ENCODE data around the gene SGTA.

Gene SGTA

DNA sequence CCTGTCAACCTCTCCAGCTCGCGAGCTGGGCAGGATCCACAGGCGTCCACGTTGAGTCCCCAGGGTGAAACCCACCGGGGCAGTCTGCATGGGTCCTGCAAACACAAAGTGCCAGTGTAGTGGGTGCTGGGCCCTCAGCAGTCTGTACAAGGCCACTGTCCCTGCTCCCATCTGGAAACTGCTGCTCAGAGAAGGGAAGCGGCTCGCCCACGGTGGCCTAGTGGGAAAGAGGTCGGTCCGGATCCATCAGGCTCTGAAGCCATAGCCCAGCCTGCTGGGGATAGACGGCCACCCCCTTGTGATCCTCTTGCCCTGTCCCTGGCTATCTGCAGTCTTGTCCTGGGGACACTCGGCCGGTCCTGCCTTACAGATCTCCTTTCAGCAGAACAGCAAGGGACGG is 59.3 kb downstream of the SGTA start:
- H3K27ac ChIP-seq (ENCODE audit: extremely low read depth, low read depth, low read length), result no peak overlapping the region
- no peaks in the 10 kb centered on the region for H3K4me1 ChIP-seq (ENCODE audit: control insufficient read depth, insufficient read depth, low read length)
- H3K36me3 ChIP-seq (ENCODE audit: control insufficient read depth in 2 of 2, insufficient read depth in 1 of 2, low read length in 2 of 2), result no peaks in the 10 kb centered on the region
- ChIA-PET CTCF (interaction anchor here (0.6 to 1.2 kb wide), 2 partner anchors 75 to 165 kb away, joined by 3 to 6 read pairs; no protein-coding TSS in a partner anchor), POLR2A (no interaction called here)
- TF ChIP-seq ZNF830 (tag by site-specific recombination; IDR thresholded peaks at IDR 0.05; ENCODE audit: low read depth) (no peak), ZFP69B (tag by site-specific recombination; IDR thresholded peaks at IDR 0.05) (no peak), ZNF600 (tag by site-specific recombination; IDR thresholded peaks at IDR 0.05) (peak; percentile 76)
- H3K9me3 ChIP-seq (ENCODE audit: control insufficient read depth, insufficient read depth, low read depth, low read length), result no peaks in the 10 kb centered on the region
- no peak overlapping the region for H3K4me3 ChIP-seq (ENCODE audit: low read depth, low read length)

DNA sequence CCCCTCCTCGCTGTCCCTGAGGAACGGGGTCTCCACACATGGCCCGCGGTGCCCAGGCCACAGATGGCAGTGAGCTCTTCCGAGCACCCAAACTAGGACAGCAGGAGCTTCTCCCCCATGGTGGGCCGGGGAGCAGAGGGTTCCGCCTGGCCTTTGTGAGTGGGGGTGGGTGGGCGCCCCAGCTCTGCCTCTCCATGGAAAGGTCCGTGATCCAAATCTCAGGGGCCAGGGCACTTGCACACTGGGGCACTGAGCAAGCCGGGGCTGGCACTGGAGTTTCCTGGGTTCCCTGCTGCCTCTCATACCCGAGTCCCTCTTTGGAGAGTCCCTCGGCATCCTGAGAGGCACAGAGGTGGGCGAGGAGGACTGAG is 59.7 kb downstream of the SGTA start:
- Histone ChIP-seq H3K4me3 (ENCODE audit: low read depth, low read length) (no peak overlapping the region), H3K4me1 (ENCODE audit: control insufficient read depth, insufficient read depth, low read length) (no peaks in the 10 kb centered on the region), H3K27ac (ENCODE audit: extremely low read depth, low read depth, low read length) (no peak overlapping the region), H3K9me3 (ENCODE audit: control insufficient read depth, insufficient read depth, low read depth, low read length) (no peaks in the 10 kb centered on the region), H3K36me3 (ENCODE audit: control insufficient read depth in 2 of 2, insufficient read depth in 1 of 2, low read length in 2 of 2) (no peaks in the 10 kb centered on the region)
- ChIA-PET CTCF (interaction anchor here (0.6 to 1.2 kb wide), 2 partner anchors 75 to 165 kb away, joined by 3 to 6 read pairs; no protein-coding TSS in a partner anchor), POLR2A (no interaction called here)
- no peak for TF ChIP-seq ZNF266 (tag by site-specific recombination; IDR thresholded peaks at IDR 0.05; ENCODE audit: low read depth)
- TF ChIP-seq ZFHX2 (tag by site-specific recombination; conservative IDR thresholded peaks at IDR 0.05), result 0 out of 2 replicates have a peak, but pooled peaks have one; percentile 4
- TF ChIP-seq ZNF677 (tag by site-specific recombination; IDR thresholded peaks at IDR 0.05), result no peak
- TF ChIP-seq HOXC10 (CRISPR knock-in tag; IDR thresholded peaks at IDR 0.05), result no peak

DNA sequence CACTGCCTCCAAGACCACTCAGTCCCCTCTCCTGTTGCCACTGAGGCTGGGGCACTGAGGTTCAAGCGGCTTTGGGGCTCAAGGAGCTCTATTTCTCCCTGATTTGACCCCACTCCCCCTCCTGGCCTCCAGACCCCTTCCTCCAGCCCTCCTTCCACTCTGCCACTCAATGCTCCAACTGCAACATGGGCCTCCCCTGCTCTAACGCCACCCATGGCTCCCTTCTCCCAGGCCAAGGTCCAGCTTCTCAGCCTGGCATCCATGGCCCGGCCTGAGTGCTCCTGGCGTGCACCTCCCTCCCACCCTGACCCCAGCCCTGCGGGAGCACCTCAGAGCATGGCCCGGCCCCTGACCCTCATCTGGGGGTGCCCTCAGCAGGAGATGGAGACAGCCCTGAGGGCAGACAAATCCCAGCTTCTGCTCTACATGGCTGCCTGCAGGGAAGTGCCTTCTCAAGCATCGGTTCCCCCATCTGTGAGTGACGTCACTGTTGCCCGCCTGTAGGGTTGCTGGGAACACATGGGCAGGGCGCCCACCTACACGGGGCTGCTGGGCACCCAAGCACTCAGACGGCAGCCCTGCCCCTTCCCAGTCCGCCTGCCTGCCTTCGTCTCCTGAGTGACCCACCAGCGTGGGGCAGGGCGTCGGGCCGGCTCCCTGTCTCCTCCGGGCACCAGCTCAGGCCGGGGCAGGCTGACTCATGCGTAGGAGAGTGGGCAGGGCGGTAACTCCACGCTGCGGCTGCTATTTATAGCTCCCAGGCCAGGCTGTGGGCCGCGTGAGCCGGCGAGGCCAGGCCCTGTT is 60.3 kb downstream of the SGTA start:
- H3K36me3 ChIP-seq (ENCODE audit: control insufficient read depth in 2 of 2, insufficient read depth in 1 of 2, low read length in 2 of 2), result peaks cover 0 to 5% of the 10 kb centered on the region in 2 experiments; a peak in 1 of 3 replicates
- no peak overlapping the region for H3K4me3 ChIP-seq (ENCODE audit: low read depth, low read length)
- no peak overlapping the region for H3K27ac ChIP-seq (ENCODE audit: extremely low read depth, low read depth, low read length)
- POLR2A ChIA-PET, result interaction anchor here (1.1 kb wide), 1 partner anchor 21 kb away, joined by 3 read pairs; no protein-coding TSS in a partner anchor
- H3K9me3 ChIP-seq (ENCODE audit: control insufficient read depth, insufficient read depth, low read depth, low read length), result no peaks in the 10 kb centered on the region
- CTCF ChIA-PET, result interaction anchor here (1.2 kb wide), 1 partner anchor 74 kb away, joined by 6 read pairs; no protein-coding TSS in a partner anchor
- H3K4me1 ChIP-seq (ENCODE audit: control insufficient read depth, insufficient read depth, low read length), result no peaks in the 10 kb centered on the region
- TF ChIP-seq SP2 (tag by site-specific recombination; IDR thresholded peaks at IDR 0.05) (0 out of 2 replicates have a peak, but pooled peaks have one; percentile 20), OSR2 (tag by site-specific recombination; IDR thresholded peaks at IDR 0.05) (no peak), ZFP41 (tag by site-specific recombination; IDR thresholded peaks at IDR 0.05; ENCODE audit: borderline replicate concordance) (no peak), TCF7L2 (IDR thresholded peaks at IDR 0.05; ENCODE audit: borderline replicate concordance, low read depth, low read length) (no peak), ZIC2 (tag by site-specific recombination; IDR thresholded peaks at IDR 0.05) (peak; percentile 75), FEZF1 (tag by site-specific recombination; IDR thresholded peaks at IDR 0.05) (no peak), KLF9 (tag by site-specific recombination; IDR thresholded peaks at IDR 0.05; ENCODE audit: low read depth) (no peak), ZNF560 (tag by site-specific recombination; IDR thresholded peaks at IDR 0.05; ENCODE audit: borderline replicate concordance) (no peak), REPIN1 (tag by site-specific recombination; IDR thresholded peaks at IDR 0.05; ENCODE audit: low read depth) (no peak), ZNF473 (tag by site-specific recombination; IDR thresholded peaks at IDR 0.05) (no peak), ZNF555 (tag by site-specific recombination; conservative IDR thresholded peaks at IDR 0.05) (no peak), ZNF529 (tag by site-specific recombination; IDR thresholded peaks at IDR 0.05; ENCODE audit: insufficient replicate concordance) (no peak), ZNF155 (tag by site-specific recombination; IDR thresholded peaks at IDR 0.05) (no peak), GLIS1 (tag by site-specific recombination; IDR thresholded peaks at IDR 0.05) (0 out of 2 replicates have a peak, but pooled peaks have one; percentile 6)
- TF ChIP-seq, protein P1, sequence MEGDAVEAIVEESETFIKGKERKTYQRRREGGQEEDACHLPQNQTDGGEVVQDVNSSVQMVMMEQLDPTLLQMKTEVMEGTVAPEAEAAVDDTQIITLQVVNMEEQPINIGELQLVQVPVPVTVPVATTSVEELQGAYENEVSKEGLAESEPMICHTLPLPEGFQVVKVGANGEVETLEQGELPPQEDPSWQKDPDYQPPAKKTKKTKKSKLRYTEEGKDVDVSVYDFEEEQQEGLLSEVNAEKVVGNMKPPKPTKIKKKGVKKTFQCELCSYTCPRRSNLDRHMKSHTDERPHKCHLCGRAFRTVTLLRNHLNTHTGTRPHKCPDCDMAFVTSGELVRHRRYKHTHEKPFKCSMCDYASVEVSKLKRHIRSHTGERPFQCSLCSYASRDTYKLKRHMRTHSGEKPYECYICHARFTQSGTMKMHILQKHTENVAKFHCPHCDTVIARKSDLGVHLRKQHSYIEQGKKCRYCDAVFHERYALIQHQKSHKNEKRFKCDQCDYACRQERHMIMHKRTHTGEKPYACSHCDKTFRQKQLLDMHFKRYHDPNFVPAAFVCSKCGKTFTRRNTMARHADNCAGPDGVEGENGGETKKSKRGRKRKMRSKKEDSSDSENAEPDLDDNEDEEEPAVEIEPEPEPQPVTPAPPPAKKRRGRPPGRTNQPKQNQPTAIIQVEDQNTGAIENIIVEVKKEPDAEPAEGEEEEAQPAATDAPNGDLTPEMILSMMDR (tag by site-specific recombination; IDR thresholded peaks at IDR 0.05), result no peak
- TF ChIP-seq, protein P2, sequence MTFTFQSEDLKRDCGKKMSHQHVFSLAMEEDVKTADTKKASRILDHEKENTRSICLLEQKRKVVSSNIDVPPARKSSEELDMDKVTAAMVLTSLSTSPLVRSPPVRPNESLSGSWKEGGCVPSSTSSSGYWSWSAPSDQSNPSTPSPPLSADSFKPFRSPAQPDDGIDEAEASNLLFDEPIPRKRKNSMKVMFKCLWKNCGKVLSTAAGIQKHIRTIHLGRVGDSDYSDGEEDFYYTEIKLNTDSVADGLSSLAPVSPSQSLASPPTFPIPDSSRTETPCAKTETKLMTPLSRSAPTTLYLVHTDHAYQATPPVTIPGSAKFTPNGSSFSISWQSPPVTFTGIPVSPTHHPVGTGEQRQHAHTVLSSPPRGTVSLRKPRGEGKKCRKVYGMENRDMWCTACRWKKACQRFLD (tag by site-specific recombination; IDR thresholded peaks at IDR 0.05), result no peak
- TF ChIP-seq, protein P3, sequence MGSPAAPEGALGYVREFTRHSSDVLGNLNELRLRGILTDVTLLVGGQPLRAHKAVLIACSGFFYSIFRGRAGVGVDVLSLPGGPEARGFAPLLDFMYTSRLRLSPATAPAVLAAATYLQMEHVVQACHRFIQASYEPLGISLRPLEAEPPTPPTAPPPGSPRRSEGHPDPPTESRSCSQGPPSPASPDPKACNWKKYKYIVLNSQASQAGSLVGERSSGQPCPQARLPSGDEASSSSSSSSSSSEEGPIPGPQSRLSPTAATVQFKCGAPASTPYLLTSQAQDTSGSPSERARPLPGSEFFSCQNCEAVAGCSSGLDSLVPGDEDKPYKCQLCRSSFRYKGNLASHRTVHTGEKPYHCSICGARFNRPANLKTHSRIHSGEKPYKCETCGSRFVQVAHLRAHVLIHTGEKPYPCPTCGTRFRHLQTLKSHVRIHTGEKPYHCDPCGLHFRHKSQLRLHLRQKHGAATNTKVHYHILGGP (tag by site-specific recombination; IDR thresholded peaks at IDR 0.05), result no peak
- TF ChIP-seq, protein P4, sequence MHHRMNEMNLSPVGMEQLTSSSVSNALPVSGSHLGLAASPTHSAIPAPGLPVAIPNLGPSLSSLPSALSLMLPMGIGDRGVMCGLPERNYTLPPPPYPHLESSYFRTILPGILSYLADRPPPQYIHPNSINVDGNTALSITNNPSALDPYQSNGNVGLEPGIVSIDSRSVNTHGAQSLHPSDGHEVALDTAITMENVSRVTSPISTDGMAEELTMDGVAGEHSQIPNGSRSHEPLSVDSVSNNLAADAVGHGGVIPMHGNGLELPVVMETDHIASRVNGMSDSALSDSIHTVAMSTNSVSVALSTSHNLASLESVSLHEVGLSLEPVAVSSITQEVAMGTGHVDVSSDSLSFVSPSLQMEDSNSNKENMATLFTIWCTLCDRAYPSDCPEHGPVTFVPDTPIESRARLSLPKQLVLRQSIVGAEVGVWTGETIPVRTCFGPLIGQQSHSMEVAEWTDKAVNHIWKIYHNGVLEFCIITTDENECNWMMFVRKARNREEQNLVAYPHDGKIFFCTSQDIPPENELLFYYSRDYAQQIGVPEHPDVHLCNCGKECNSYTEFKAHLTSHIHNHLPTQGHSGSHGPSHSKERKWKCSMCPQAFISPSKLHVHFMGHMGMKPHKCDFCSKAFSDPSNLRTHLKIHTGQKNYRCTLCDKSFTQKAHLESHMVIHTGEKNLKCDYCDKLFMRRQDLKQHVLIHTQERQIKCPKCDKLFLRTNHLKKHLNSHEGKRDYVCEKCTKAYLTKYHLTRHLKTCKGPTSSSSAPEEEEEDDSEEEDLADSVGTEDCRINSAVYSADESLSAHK (tag by site-specific recombination; IDR thresholded peaks at IDR 0.05), result no peak
